Esophagus muscularis mucosa (tissue), 4 donors: ENCODE results near the gene DENND11.

Source experiments
- EP300 ChIP-seq: sonication (generic); formaldehyde crosslinking; IDR thresholded peaks from one replicate; pipeline ENCODE4 v1.6.1; 2017; ENCODE audit warnings: antibody characterized with exemption
- POLR2A ChIP-seq: fragments of 450-650 bp; IDR thresholded peaks from one replicate; pipeline ENCODE4 v1.6.1; 2017; ENCODE audit warnings: antibody characterized with exemption, moderate library complexity, mild to moderate bottlenecking, low read depth
- POLR2AphosphoS5 ChIP-seq, 2 donors: sonication (generic); formaldehyde crosslinking; IDR thresholded peaks; one replicate each; pipeline ENCODE4 v1.6.1; 2017; ENCODE audit warnings: antibody characterized with exemption in 2 of 2
- TF ChIP-seq, protein P1 (sequence below), 3 experiments: fragments of 200-600 bp in 2 of 3; fragments of 450-650 bp in 1 of 3; sonication (generic) in 2 of 3; IDR thresholded peaks; one replicate each; pipeline ENCODE4 v1.5.1; 2017 to 2019; ENCODE audit warnings: antibody characterized with exemption in 3 of 3, mild to moderate bottlenecking in 2 of 3, moderate library complexity in 1 of 3

DNA sequence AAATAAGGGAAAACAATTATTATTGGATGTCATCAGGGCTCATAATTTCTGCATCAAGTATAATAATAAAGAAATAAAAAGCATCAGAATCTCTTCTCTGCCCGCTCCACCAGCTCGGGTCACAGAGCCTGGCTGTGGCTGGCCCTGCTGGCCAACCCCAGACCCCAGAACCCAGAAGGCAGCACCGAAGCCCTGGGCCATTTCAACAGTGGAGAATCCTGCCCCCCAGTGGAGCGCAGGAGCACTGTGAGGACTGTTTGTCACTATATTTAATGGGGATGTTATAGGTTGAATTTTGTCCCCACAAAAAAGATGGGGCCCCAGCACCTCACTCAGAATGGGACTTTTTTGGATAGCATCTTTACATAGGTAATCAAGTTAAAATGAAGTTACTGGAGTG lies 27.3 kb downstream of the DENND11 start:
- TF ChIP-seq POLR2A (no peak), EP300 (no peak), POLR2AphosphoS5 (IDR thresholded peaks at IDR 0.05) (no peak)
- TF ChIP-seq, protein P1, sequence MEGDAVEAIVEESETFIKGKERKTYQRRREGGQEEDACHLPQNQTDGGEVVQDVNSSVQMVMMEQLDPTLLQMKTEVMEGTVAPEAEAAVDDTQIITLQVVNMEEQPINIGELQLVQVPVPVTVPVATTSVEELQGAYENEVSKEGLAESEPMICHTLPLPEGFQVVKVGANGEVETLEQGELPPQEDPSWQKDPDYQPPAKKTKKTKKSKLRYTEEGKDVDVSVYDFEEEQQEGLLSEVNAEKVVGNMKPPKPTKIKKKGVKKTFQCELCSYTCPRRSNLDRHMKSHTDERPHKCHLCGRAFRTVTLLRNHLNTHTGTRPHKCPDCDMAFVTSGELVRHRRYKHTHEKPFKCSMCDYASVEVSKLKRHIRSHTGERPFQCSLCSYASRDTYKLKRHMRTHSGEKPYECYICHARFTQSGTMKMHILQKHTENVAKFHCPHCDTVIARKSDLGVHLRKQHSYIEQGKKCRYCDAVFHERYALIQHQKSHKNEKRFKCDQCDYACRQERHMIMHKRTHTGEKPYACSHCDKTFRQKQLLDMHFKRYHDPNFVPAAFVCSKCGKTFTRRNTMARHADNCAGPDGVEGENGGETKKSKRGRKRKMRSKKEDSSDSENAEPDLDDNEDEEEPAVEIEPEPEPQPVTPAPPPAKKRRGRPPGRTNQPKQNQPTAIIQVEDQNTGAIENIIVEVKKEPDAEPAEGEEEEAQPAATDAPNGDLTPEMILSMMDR (IDR thresholded peaks at IDR 0.05): peak in 2 of 3 experiments; percentile 10 to 34
